Gastroesophageal sphincter (tissue), 4 donors: ENCODE measurements around the gene NT5C1B. TPM values are rescaled to one million over a fixed set of nuclear protein-coding genes. Genes with fewer than 3 reads are reported as not detected.

Experiments used
- small RNA-seq, 4 donors: library from RNA; depleted of rRNA; stranded (forward); fragments of <200 nt; gene quantifications; one replicate each; pipeline ENCODE3, GENCODE V24; 2016
- total RNA-seq, 4 donors: library from RNA; depleted of rRNA; stranded (reverse); fragments of >200 nt; gene quantifications; one replicate each; pipeline ENCODE4 v1.1.0, GENCODE V29; 2016

Gene NT5C1B
- total RNA-seq, 4 donors from 2014 or later: 0.39 TPM; not detected in 3

Small RNA genes lying within 50 kb of the gene (small RNA-seq; reads per million reads assigned to genes)
- 0 reads per million in 4 donors for gene RNU6-1215P

Other genes with a start within 250 kb of the NT5C1B start
- gene RDH14, start 28.9 kb downstream of the NT5C1B start, total RNA-seq: 10 to 100 TPM; 49.7 to 76.3 (median 61.9) TPM